H9 (cell line): ENCODE measurements around the gene HDLBP. TPM values are rescaled to one million over a fixed set of nuclear protein-coding genes. Genes with fewer than 3 reads are reported as not detected.

Experiments used
- DNase-seq: peaks from one replicate; pipeline ENCODE4 v3.0.0-alpha.2; 2017
- H2AFZ ChIP-seq: one replicate; pipeline ENCODE4 v1.6.1; 2013; ENCODE audit warnings: mild to moderate bottlenecking, low read length, control low read depth, moderate library complexity
- H2AK5ac ChIP-seq: 2 replicates; pipeline ENCODE4 v1.6.1; 2013; ENCODE audit warnings: low read length, control low read depth, mixed read lengths; ENCODE audit not compliant: insufficient read length
- H2BK120ac ChIP-seq: one replicate; pipeline ENCODE4 v1.6.1; 2013; ENCODE audit warnings: low read depth, mild to moderate bottlenecking, low read length, control low read depth, inconsistent platforms; ENCODE audit not compliant: poor library complexity, severe bottlenecking
- H2BK12ac ChIP-seq: 2 replicates; pipeline ENCODE4 v1.6.1; 2013; ENCODE audit warnings: low read length, control low read depth, mixed read lengths, low read depth; ENCODE audit not compliant: insufficient read length
- H2BK15ac ChIP-seq: 2 replicates; pipeline ENCODE4 v1.6.1; 2013; ENCODE audit warnings: low read depth, low read length, control low read depth
- H2BK20ac ChIP-seq: one replicate; pipeline ENCODE4 v1.6.1; 2013; ENCODE audit warnings: low read depth, mild to moderate bottlenecking, low read length, control low read depth, inconsistent platforms; ENCODE audit not compliant: poor library complexity, severe bottlenecking
- H2BK5ac ChIP-seq: 2 replicates; pipeline ENCODE4 v1.6.1; 2013; ENCODE audit warnings: low read length, control low read depth, mixed read lengths; ENCODE audit not compliant: insufficient read length
- H3K14ac ChIP-seq: 2 replicates; pipeline ENCODE4 v1.6.1; 2013; ENCODE audit warnings: low read length, control low read depth; ENCODE audit not compliant: insufficient read depth
- H3K18ac ChIP-seq: 2 replicates; pipeline ENCODE4 v1.6.1; 2013; ENCODE audit warnings: low read depth, mild to moderate bottlenecking, mixed read lengths, low read length, control low read depth; ENCODE audit not compliant: insufficient read length
- H3K23ac ChIP-seq: 2 replicates; pipeline ENCODE4 v1.6.1; 2013; ENCODE audit warnings: low read length, control low read depth, mixed read lengths, low read depth; ENCODE audit not compliant: insufficient read length
- H3K23me2 ChIP-seq: 2 replicates; pipeline ENCODE4 v1.6.1; 2013; ENCODE audit warnings: low read depth, mild to moderate bottlenecking, mixed read lengths, low read length, control low read depth; ENCODE audit not compliant: insufficient read length, poor library complexity, severe bottlenecking
- H3K27ac ChIP-seq: 2 replicates; pipeline ENCODE4 v1.5.1; 2013; ENCODE audit warnings: low read length, control low read depth, mixed read lengths, low read depth; ENCODE audit not compliant: insufficient read length
- H3K27me3 ChIP-seq: 2 replicates; pipeline ENCODE4 v1.6.1; 2013; ENCODE audit warnings: low read length, control low read depth, inconsistent platforms; ENCODE audit not compliant: insufficient read depth
- H3K4ac ChIP-seq: 2 replicates; pipeline ENCODE4 v1.6.1; 2013; ENCODE audit warnings: low read depth, mild to moderate bottlenecking, control low read depth, inconsistent platforms, low read length, moderate library complexity
- H3K4me1 ChIP-seq: 2 replicates; pipeline ENCODE4 v1.6.1; 2013; ENCODE audit warnings: low read length, control low read depth, inconsistent platforms; ENCODE audit not compliant: insufficient read depth
- H3K4me2 ChIP-seq: 2 replicates; pipeline ENCODE4 v1.6.1; 2013; ENCODE audit warnings: low read length, control low read depth, mixed read lengths; ENCODE audit not compliant: insufficient read length, insufficient read depth
- H3K56ac ChIP-seq: 2 replicates; pipeline ENCODE4 v1.6.1; 2013; ENCODE audit warnings: low read depth, mild to moderate bottlenecking, mixed read lengths, low read length, control low read depth; ENCODE audit not compliant: insufficient read length
- H3K79me1 ChIP-seq: 2 replicates; pipeline ENCODE4 v1.6.1; 2013; ENCODE audit warnings: low read depth, mild to moderate bottlenecking, moderate library complexity, low read length, control low read depth, inconsistent platforms; ENCODE audit not compliant: insufficient read depth, poor library complexity, severe bottlenecking
- H3K79me2 ChIP-seq: 2 replicates; pipeline ENCODE4 v1.6.1; 2013; ENCODE audit warnings: low read length, control low read depth, inconsistent platforms; ENCODE audit not compliant: insufficient read depth
- H3K9ac ChIP-seq: 2 replicates; pipeline ENCODE4 v1.6.1; 2013; ENCODE audit warnings: low read length, control low read depth, mixed read lengths; ENCODE audit not compliant: insufficient read length; ENCODE audit errors: extremely low read depth
- H3K9me3 ChIP-seq: one replicate; pipeline ENCODE4 v1.6.1; 2013; ENCODE audit warnings: low read depth, low read length, inconsistent platforms; ENCODE audit not compliant: control insufficient read depth
- H3T11ph ChIP-seq: one replicate; pipeline ENCODE4 v1.6.1; 2013; ENCODE audit warnings: mild to moderate bottlenecking, low read length, control low read depth, inconsistent platforms
- H4K20me1 ChIP-seq: one replicate; pipeline ENCODE4 v1.6.1; 2013; ENCODE audit not compliant: control insufficient read depth, insufficient read length, insufficient read depth
- H4K5ac ChIP-seq: 2 replicates; pipeline ENCODE4 v1.6.1; 2013; ENCODE audit warnings: low read depth, mild to moderate bottlenecking, mixed read lengths, low read length, control low read depth; ENCODE audit not compliant: insufficient read length
- H4K8ac ChIP-seq: replicated peaks from 2 replicates; pipeline ENCODE4 v1.6.1; 2013; ENCODE audit warnings: low read length, control low read depth, mixed read lengths, low read depth; ENCODE audit not compliant: insufficient read length
- H4K91ac ChIP-seq: 2 replicates; pipeline ENCODE4 v1.6.1; 2013; ENCODE audit warnings: low read depth, mild to moderate bottlenecking, moderate library complexity, mixed read lengths, low read length, control low read depth; ENCODE audit not compliant: insufficient read length
- H3K27ac Mint-ChIP-seq, 3 experiments: 2 replicates in 2 of 3; 3 replicates in 1 of 3; pipeline ENCODE4 v1.8.0; 2020 to 2021; ENCODE audit warnings: mixed read lengths in 3 of 3, mild to moderate bottlenecking in 1 of 3, moderate library complexity in 1 of 3
- H3K27me3 Mint-ChIP-seq: 2 replicates; pipeline ENCODE4 v1.8.0; 2021; ENCODE audit warnings: low read depth, mild to moderate bottlenecking, moderate library complexity, mixed read lengths
- H3K36me3 Mint-ChIP-seq, 3 experiments: 2 replicates in 2 of 3; 3 replicates in 1 of 3; pipeline ENCODE4 v1.8.0; 2020 to 2021; ENCODE audit warnings: low read depth in 3 of 3, mixed read lengths in 3 of 3; ENCODE audit not compliant: insufficient read depth in 1 of 3
- H3K4me1 Mint-ChIP-seq, 2 experiments: 2 replicates each; pipeline ENCODE4 v1.8.0; 2020; ENCODE audit warnings: mixed read lengths in 2 of 2
- H3K4me3 Mint-ChIP-seq, 2 experiments: 2 replicates in 1 of 2; 3 replicates in 1 of 2; pipeline ENCODE4 v1.8.0; 2020 to 2021; ENCODE audit warnings: mild to moderate bottlenecking in 2 of 2, mixed read lengths in 2 of 2, moderate library complexity in 1 of 2
- H3K9me3 Mint-ChIP-seq, 2 experiments: 2 replicates in 1 of 2; 3 replicates in 1 of 2; pipeline ENCODE4 v1.8.0; 2020; ENCODE audit warnings: mild to moderate bottlenecking in 2 of 2, mixed read lengths in 2 of 2, moderate library complexity in 1 of 2
- WGBS: extraction: QIAGEN DNeasy Blood & Tissue Kit; methylation state at CpG from one replicate; pipeline ENCODE4 v1.1.7; 2013; ENCODE audit warnings: missing lambda C conversion rate, low lambda C conversion rate, mixed read lengths; ENCODE audit not compliant: insufficient read length; ENCODE audit errors: extremely low coverage; 5-methylcytosine and 5-hydroxymethylcytosine counted together
- total RNA-seq: library from RNA; stranded (reverse); gene quantifications from 2 replicates; pipeline ENCODE4 v1.2.1, GENCODE V29; 2021
- TF ChIP-seq, protein P1 (sequence below): fragments of 200-600 bp; sonication (generic); conservative IDR thresholded peaks from 3 replicates; pipeline ENCODE4 v1.8.0; 2021; ENCODE audit warnings: antibody characterized with exemption, mild to moderate bottlenecking

Gene HDLBP
- total RNA-seq, 1 experiment from 2014 or later = 364 TPM

DNA sequence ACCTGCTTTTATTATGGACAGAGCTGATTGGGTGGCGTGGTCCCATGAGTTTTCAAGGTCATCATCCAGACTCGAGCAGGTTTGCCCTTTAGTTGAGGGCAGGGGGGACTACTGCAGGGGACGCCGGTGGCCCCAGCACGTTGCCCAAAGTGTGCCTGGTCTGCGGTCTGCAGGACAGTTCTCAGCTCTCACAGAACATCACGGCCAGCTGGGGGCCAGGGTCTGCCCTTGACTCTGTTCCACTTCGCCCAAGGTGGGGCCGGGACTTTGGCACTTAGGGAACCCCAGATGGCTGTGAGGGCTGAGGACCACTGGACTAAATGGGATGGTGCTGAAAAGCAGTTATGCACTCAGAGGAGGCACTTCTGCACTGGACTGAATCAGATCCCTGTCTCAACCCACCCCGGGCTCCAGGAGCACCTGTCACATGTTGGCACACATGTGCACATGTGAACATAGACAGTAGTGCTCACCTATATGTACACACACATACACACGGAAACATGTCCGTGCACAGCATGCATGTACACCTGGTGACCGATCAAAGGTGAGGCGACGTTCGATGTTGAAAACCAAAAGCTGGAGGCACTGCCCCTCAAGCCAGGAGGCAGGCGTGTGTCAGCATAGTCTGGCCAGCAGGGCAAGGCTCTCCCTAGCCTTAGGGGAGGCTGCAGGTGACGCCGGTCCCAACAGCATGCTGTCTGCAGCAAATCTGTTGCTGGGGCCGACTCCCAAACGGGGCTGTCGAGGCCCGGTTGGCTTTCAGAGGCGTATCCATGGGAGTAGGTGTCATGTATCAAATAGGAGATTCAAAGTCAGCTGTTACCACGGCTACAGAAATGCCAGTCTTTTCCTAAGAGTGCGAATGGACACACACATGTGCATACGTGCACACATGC is 116.8 kb downstream of the HDLBP start:
- TF ChIP-seq, protein P1, sequence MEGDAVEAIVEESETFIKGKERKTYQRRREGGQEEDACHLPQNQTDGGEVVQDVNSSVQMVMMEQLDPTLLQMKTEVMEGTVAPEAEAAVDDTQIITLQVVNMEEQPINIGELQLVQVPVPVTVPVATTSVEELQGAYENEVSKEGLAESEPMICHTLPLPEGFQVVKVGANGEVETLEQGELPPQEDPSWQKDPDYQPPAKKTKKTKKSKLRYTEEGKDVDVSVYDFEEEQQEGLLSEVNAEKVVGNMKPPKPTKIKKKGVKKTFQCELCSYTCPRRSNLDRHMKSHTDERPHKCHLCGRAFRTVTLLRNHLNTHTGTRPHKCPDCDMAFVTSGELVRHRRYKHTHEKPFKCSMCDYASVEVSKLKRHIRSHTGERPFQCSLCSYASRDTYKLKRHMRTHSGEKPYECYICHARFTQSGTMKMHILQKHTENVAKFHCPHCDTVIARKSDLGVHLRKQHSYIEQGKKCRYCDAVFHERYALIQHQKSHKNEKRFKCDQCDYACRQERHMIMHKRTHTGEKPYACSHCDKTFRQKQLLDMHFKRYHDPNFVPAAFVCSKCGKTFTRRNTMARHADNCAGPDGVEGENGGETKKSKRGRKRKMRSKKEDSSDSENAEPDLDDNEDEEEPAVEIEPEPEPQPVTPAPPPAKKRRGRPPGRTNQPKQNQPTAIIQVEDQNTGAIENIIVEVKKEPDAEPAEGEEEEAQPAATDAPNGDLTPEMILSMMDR = no peak
- Histone ChIP-seq H3K4me2 (no peak overlapping the region), H3K18ac (no peak overlapping the region), H3K23ac (no peak overlapping the region), H3K14ac (no peak overlapping the region; the same call in 1 of the 2 replicates), H3K23me2 (no peaks in the 10 kb centered on the region), H3K79me1 (no peaks in the 10 kb centered on the region), H2BK15ac (no peak overlapping the region), H3K9ac (no peak overlapping the region), H3K27ac (no peak overlapping the region), H2BK12ac (no peak overlapping the region), H2BK120ac (no peak overlapping the region), H4K91ac (no peak overlapping the region), H3K27me3 (no peaks in the 10 kb centered on the region), H2AFZ (no peak overlapping the region), H3K56ac (no peak overlapping the region), H4K5ac (no peak overlapping the region), H3K9me3 (no peaks in the 10 kb centered on the region), H2AK5ac (no peak overlapping the region), H4K8ac (no peak overlapping the region), H3K79me2 (no peaks in the 10 kb centered on the region), H3K4me1 (no peaks in the 10 kb centered on the region), H3T11ph (no peak overlapping the region), H2BK20ac (no peak overlapping the region), H2BK5ac (no peak overlapping the region), H3K4ac (no peak overlapping the region), H4K20me1 (no peaks in the 10 kb centered on the region)
- H3K9me3 Mint-ChIP-seq = no peaks in the 10 kb centered on the region
- no peak overlapping the region for H3K27ac Mint-ChIP-seq
- no peak for DNase-seq
- H3K27me3 Mint-ChIP-seq = no peaks in the 10 kb centered on the region; the same call in 1 of the 2 replicates
- H3K4me3 Mint-ChIP-seq = no peak overlapping the region
- H3K4me1 Mint-ChIP-seq = peaks cover 0 to 4% of the 10 kb centered on the region in 2 experiments; a peak in 1 of 4 replicates
- no peaks in the 10 kb centered on the region for H3K36me3 Mint-ChIP-seq
- no CpG with 5 or more reads among the region's 27 CpGs for WGBS
